HepG2 (cell line): ENCODE data around the gene HNF1B. TPM values are rescaled to one million over a fixed set of nuclear protein-coding genes. Genes with fewer than 3 reads are reported as not detected.

Experiments
- ATAC-seq: fragments of 200-7000 bp; cut with Tn5 transposase; 3 replicates; pipeline ENCODE4 v1.9.1; 2020; ENCODE audit warnings: mild to moderate bottlenecking, moderate library complexity
- BruUV-seq: library from RNA; stranded (reverse); fragments of 400-500 nt; replicated peaks from 2 replicates; lab custom pipeline; 2021; lab: Mats Ljungman, UMichigan
- CTCF ChIA-PET: fragments of 300-600 bp; formaldehyde crosslinking; extraction: SDS; loops from one replicate; lab custom pipeline; 2021; ENCODE audit warnings: low total read pairs, inconsistent platforms, low intra/inter-chr PET ratio; lab: Yijun Ruan, JAX
- POLR2A ChIA-PET: fragments of 350-600 bp; sonication (Branson Sonifier 250); formaldehyde crosslinking; loops from one replicate; lab custom pipeline; 2020; ENCODE audit warnings: antibody characterized with exemption, inconsistent platforms; lab: Yijun Ruan, JAX
- DNase-seq: peaks from one replicate; pipeline ENCODE4 v3.0.0-alpha.2; 2015; ENCODE audit warnings: low spot score
- FAIRE-seq: peaks from 3 replicates; lab custom pipeline; 2011; peaks lifted over from hg19 to GRCh38; lab: Jason Lieb, UNC
- H2AFZ ChIP-seq: one replicate; pipeline ENCODE4 v1.6.1; 2011; ENCODE audit warnings: low read length, inconsistent platforms
- H3K27ac ChIP-seq: fragments of 300-600 bp; 3 replicates; pipeline ENCODE4 v1.8.0; 2011; ENCODE audit warnings: mixed run types, mild to moderate bottlenecking, mixed read lengths, low read length, inconsistent platforms; ENCODE audit not compliant: insufficient read depth; ENCODE audit errors: extremely low read length
- H3K27me3 ChIP-seq, 2 experiments: fragments of 200-600 bp in 1 of 2; 2 replicates in 1 of 2; 3 replicates in 1 of 2; pipeline versions ENCODE4 v1.6.0 to v1.8.0; 2011; ENCODE audit warnings: low read length in 2 of 2, mild to moderate bottlenecking in 2 of 2, moderate library complexity in 2 of 2, inconsistent platforms in 1 of 2; ENCODE audit not compliant: insufficient read depth in 2 of 2, control insufficient read depth in 1 of 2
- H3K36me3 ChIP-seq, 2 experiments: fragments of 200-600 bp in 1 of 2; replicated peaks in 1 of 2; 2 replicates in 1 of 2; 3 replicates in 1 of 2; pipeline versions ENCODE4 v1.5.1 to v1.8.0; 2011; ENCODE audit warnings: low read length in 2 of 2, inconsistent platforms in 1 of 2; ENCODE audit not compliant: insufficient read depth in 2 of 2, control insufficient read depth in 1 of 2
- H3K4me1 ChIP-seq: 2 replicates; pipeline ENCODE4 v1.5.1; 2012; ENCODE audit warnings: low read length, inconsistent platforms; ENCODE audit not compliant: insufficient read depth
- H3K4me2 ChIP-seq: 2 replicates; pipeline ENCODE4 v1.6.0; 2011; ENCODE audit warnings: low read depth, low read length, inconsistent platforms
- H3K4me3 ChIP-seq, 3 experiments: fragments of 200-600 bp in 1 of 3; sonication (generic), shearing (Covaris generic) in 1 of 3; replicated peaks in 1 of 3; 2 replicates each; pipeline ENCODE4 v1.5.1; 2011 to 2016; ENCODE audit warnings: low read length in 3 of 3, inconsistent platforms in 2 of 3, low read depth in 2 of 3, mild to moderate bottlenecking in 2 of 3, control low read depth in 1 of 3, mixed read lengths in 1 of 3; ENCODE audit not compliant: insufficient read depth in 1 of 3
- H3K79me2 ChIP-seq: one replicate; pipeline ENCODE4 v1.6.1; 2011; ENCODE audit warnings: low read length, inconsistent platforms; ENCODE audit not compliant: insufficient read depth
- H3K9ac ChIP-seq: 2 replicates; pipeline ENCODE4 v1.6.0; 2011; ENCODE audit warnings: mild to moderate bottlenecking, low read depth, low read length, inconsistent platforms; ENCODE audit not compliant: insufficient read depth
- H3K9me3 ChIP-seq: 2 replicates; pipeline ENCODE4 v1.5.1; 2012; ENCODE audit warnings: mild to moderate bottlenecking, low read length
- H4K20me1 ChIP-seq: 2 replicates; pipeline ENCODE4 v1.6.0; 2011; ENCODE audit warnings: inconsistent platforms, mild to moderate bottlenecking, low read length, moderate library complexity; ENCODE audit not compliant: insufficient read depth
- DPF2 ChIP-seq: sonication (generic); formaldehyde crosslinking; IDR thresholded peaks from 2 replicates; pipeline ENCODE4 v1.4.0; 2020; ENCODE audit warnings: mild to moderate bottlenecking, low read depth, missing genetic modification reagents, borderline replicate concordance
- HHEX ChIP-seq: IDR thresholded peaks from 2 replicates; pipeline ENCODE4 v1.6.1; 2016; ENCODE audit warnings: control low read depth
- MED13 ChIP-seq: sonication (generic); formaldehyde crosslinking; IDR thresholded peaks from 2 replicates; pipeline ENCODE4 v1.5.0; 2020; ENCODE audit warnings: missing genetic modification reagents
- ZNF441 ChIP-seq: sonication (generic); formaldehyde crosslinking; IDR thresholded peaks from 2 replicates; pipeline ENCODE4 v1.7.0; 2021; ENCODE audit warnings: missing genetic modification reagents, borderline replicate concordance
- WGBS: methylation state at CpG from one replicate; pipeline ENCODE4 v1.1.6; 2017; ENCODE audit warnings: low lambda C conversion rate; 5-methylcytosine and 5-hydroxymethylcytosine counted together
- in situ Hi-C: cut with HindIII; loops from 2 replicates; pipeline ENCODE4 v1.10.0; 2017; ENCODE audit warnings: low pct_unique_long_range_greater_than_20kb; ENCODE audit not compliant: extremely low pct_ligation_motif_present
- intact Hi-C: fragments of 100-400 bp; cut with micrococcal nuclease; formaldehyde crosslinking; loops from one replicate; pipeline ENCODE4 v1.10.0; 2022; ENCODE audit not compliant: unreplicated experiment
- polyA plus RNA-seq, 8 experiments: library from polyadenylated mRNA; depleted of rRNA in 3 of 8; stranded (reverse) in 7 of 8; unstranded in 1 of 8; fragments of >200 nt; fragmentation: Illumina TruSeq in 4 of 8; extraction: Trizol in 4 of 8; gene quantifications; 2 replicates each; pipeline versions ENCODE4 v1.2.1 to v1.2.3, GENCODE V29; 2011 to 2016; ENCODE audit warnings: low read depth in 4 of 8, missing spikeins in 1 of 8, mixed read lengths in 1 of 8; ENCODE audit not compliant: insufficient read depth in 1 of 8
- total RNA-seq, 5 experiments: library from RNA; depleted of rRNA; stranded (reverse); fragments of >200 nt; fragmentation: Illumina TruSeq; extraction: Trizol; gene quantifications; 2 replicates each; pipeline ENCODE4 v1.2.3, GENCODE V29; 2016; ENCODE audit warnings: low read depth in 1 of 5
- TF ChIP-seq, protein P1 (sequence below): sonication (generic); formaldehyde crosslinking; IDR thresholded peaks from 2 replicates; pipeline ENCODE4 v1.5.0; 2020; ENCODE audit warnings: missing genetic modification reagents
- TF ChIP-seq, protein P2 (sequence below): sonication (generic); formaldehyde crosslinking; IDR thresholded peaks from 2 replicates; pipeline ENCODE4 v1.4.0; 2020; ENCODE audit warnings: mild to moderate bottlenecking, missing genetic modification reagents
- TF ChIP-seq, protein P3 (sequence below): sonication (generic); formaldehyde crosslinking; IDR thresholded peaks from 2 replicates; pipeline ENCODE4 v1.4.0; 2020; ENCODE audit warnings: missing genetic modification reagents
- TF ChIP-seq, protein P4 (sequence below): sonication (generic); formaldehyde crosslinking; IDR thresholded peaks from 2 replicates; pipeline ENCODE4 v1.8.1; 2023; ENCODE audit warnings: mild to moderate bottlenecking, missing genetic modification reagents, borderline replicate concordance

The HNF1B gene
- total and polyA plus RNA-seq, 2 of the 13 experiments (the other 11 are each of a cell fraction or from before 2014, with no cell fraction given) = 1.9 to 5.3 TPM

GRCh38 chr17:37714897-37715296 lies 30.0 kb downstream of the HNF1B start:
- Histone ChIP-seq H3K36me3 (peaks cover under 1 to 3% of the 10 kb centered on the region in 2 experiments; a peak in 1 of 5 replicates), H3K79me2 (no peaks in the 10 kb centered on the region), H3K27me3 (no peaks in the 10 kb centered on the region), H3K4me3 (no peak overlapping the region), H3K9ac (no peak overlapping the region), H3K4me2 (no peak overlapping the region), H3K27ac (no peak overlapping the region), H3K4me1 (peaks cover 96% of the 10 kb centered on the region), H2AFZ (no peak overlapping the region), H4K20me1 (no peaks in the 10 kb centered on the region), H3K9me3 (no peaks in the 10 kb centered on the region)
- no peak for FAIRE-seq
- BruUV-seq = no TSS peak
- 93% methylated on average over 4 of the region's 4 CpGs for WGBS
- intact Hi-C loops = loop anchor here (5.0 kb wide), 1 partner anchor 117 kb away; no protein-coding TSS in a partner anchor
- no peak for ATAC-seq
- in situ Hi-C loops = no loop called here
- no peak for DNase-seq
- ChIA-PET POLR2A (no interaction called here), CTCF (no interaction called here)
- TF ChIP-seq DPF2 (CRISPR knock-in tag) = no peak
- TF ChIP-seq, protein P1, sequence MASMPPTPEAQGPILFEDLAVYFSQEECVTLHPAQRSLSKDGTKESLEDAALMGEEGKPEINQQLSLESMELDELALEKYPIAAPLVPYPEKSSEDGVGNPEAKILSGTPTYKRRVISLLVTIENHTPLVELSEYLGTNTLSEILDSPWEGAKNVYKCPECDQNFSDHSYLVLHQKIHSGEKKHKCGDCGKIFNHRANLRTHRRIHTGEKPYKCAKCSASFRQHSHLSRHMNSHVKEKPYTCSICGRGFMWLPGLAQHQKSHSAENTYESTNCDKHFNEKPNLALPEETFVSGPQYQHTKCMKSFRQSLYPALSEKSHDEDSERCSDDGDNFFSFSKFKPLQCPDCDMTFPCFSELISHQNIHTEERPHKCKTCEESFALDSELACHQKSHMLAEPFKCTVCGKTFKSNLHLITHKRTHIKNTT = no peak
- TF ChIP-seq, protein P2, sequence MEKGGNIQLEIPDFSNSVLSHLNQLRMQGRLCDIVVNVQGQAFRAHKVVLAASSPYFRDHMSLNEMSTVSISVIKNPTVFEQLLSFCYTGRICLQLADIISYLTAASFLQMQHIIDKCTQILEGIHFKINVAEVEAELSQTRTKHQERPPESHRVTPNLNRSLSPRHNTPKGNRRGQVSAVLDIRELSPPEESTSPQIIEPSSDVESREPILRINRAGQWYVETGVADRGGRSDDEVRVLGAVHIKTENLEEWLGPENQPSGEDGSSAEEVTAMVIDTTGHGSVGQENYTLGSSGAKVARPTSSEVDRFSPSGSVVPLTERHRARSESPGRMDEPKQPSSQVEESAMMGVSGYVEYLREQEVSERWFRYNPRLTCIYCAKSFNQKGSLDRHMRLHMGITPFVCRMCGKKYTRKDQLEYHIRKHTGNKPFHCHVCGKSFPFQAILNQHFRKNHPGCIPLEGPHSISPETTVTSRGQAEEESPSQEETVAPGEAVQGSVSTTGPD (CRISPR knock-in tag) = no peak
- no peak for TF ChIP-seq HHEX (CRISPR knock-in tag)
- TF ChIP-seq, protein P3, sequence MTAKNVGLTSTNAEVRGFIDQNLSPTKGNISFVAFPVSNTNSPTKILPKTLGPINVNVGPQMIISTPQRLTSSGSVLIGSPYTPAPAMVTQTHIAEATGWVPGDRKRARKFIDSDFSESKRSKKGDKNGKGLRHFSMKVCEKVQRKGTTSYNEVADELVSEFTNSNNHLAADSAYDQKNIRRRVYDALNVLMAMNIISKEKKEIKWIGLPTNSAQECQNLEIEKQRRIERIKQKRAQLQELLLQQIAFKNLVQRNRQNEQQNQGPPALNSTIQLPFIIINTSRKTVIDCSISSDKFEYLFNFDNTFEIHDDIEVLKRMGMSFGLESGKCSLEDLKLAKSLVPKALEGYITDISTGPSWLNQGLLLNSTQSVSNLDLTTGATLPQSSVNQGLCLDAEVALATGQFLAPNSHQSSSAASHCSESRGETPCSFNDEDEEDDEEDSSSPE = no peak
- no peak for TF ChIP-seq MED13
- no peak for TF ChIP-seq ZNF441 (CRISPR knock-in tag)
- TF ChIP-seq, protein P4, sequence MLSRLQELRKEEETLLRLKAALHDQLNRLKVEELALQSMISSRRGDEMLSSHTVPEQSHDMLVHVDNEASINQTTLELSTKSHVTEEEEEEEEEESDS = no peak
